GM12878 (cell line): ENCODE measurements around the gene HMGN4. TPM values are rescaled to one million over a fixed set of nuclear protein-coding genes. Genes with fewer than 3 reads are reported as not detected.

Experiments
- BHLHE40 ChIP-seq, 2 experiments: fragments of 450-650 bp in 1 of 2; IDR thresholded peaks; 2 replicates each; pipeline ENCODE4 v1.6.1; 2011 to 2017; ENCODE audit warnings: low read depth in 2 of 2, borderline replicate concordance in 1 of 2, improper control_type of control experiment in 1 of 2, low read length in 1 of 2, mild to moderate bottlenecking in 1 of 2
- CHD1 ChIP-seq: IDR thresholded peaks from 2 replicates; pipeline ENCODE4 v1.6.1; 2012; ENCODE audit warnings: low read depth, low read length, improper control_type of control experiment
- EP300 ChIP-seq, 2 experiments: fragments of 150-350 bp in 1 of 2; IDR thresholded peaks; 2 replicates each; pipeline ENCODE4 v1.6.1; 2011 to 2012; ENCODE audit warnings: low read depth in 2 of 2, low read length in 2 of 2, borderline replicate concordance in 1 of 2, improper control_type of control experiment in 1 of 2, inconsistent platforms in 1 of 2; ENCODE audit not compliant: control insufficient read depth in 1 of 2
- FOXM1 ChIP-seq: IDR thresholded peaks from 2 replicates; pipeline ENCODE4 v1.6.1; 2012; ENCODE audit warnings: low read depth, mild to moderate bottlenecking, inconsistent platforms, low read length, moderate library complexity
- HSF1 ChIP-seq: fragments of 150-350 bp; IDR thresholded peaks from 2 replicates; pipeline ENCODE4 v1.6.1; 2014; ENCODE audit warnings: mild to moderate bottlenecking, low read depth, low read length
- IKZF1 ChIP-seq: fragments of 450-650 bp; conservative IDR thresholded peaks from 2 replicates; pipeline ENCODE4 v1.6.1; 2017; ENCODE audit warnings: antibody characterized with exemption, mild to moderate bottlenecking
- KAT2A ChIP-seq: conservative IDR thresholded peaks from 2 replicates; pipeline ENCODE4 v1.6.1; 2011; ENCODE audit warnings: low read depth, low read length; ENCODE audit not compliant: control insufficient read depth
- MEF2A ChIP-seq: IDR thresholded peaks from 2 replicates; pipeline ENCODE4 v1.6.1; 2011; ENCODE audit warnings: low read depth, mild to moderate bottlenecking, low read length, moderate library complexity; ENCODE audit not compliant: insufficient read depth
- NFXL1 ChIP-seq: fragments of 450-650 bp; IDR thresholded peaks from 2 replicates; pipeline ENCODE4 v1.6.1; 2017; ENCODE audit warnings: antibody characterized with exemption, mild to moderate bottlenecking, borderline replicate concordance
- NFYA ChIP-seq: IDR thresholded peaks from 2 replicates; pipeline ENCODE4 v1.6.1; 2011; ENCODE audit warnings: low read depth, mild to moderate bottlenecking, low read length, improper control_type of control experiment, borderline replicate concordance
- PAX5 ChIP-seq: IDR thresholded peaks from 2 replicates; pipeline ENCODE4 v1.6.1; 2011; ENCODE audit warnings: low read depth, low read length, borderline replicate concordance
- PML ChIP-seq: IDR thresholded peaks from 2 replicates; pipeline ENCODE4 v1.6.1; 2012; ENCODE audit warnings: low read length, inconsistent platforms
- POLR2AphosphoS5 ChIP-seq: IDR thresholded peaks from 2 replicates; pipeline ENCODE4 v1.6.1; 2011; ENCODE audit warnings: mild to moderate bottlenecking, low read length, inconsistent platforms
- RFX5 ChIP-seq: IDR thresholded peaks from 2 replicates; pipeline ENCODE4 v1.6.1; 2011; ENCODE audit warnings: low read depth, low read length, improper control_type of control experiment
- STAT1 ChIP-seq: fragments of 450-650 bp; conservative IDR thresholded peaks from 2 replicates; pipeline ENCODE4 v1.6.1; 2014; ENCODE audit warnings: antibody characterized with exemption, mild to moderate bottlenecking
- SUZ12 ChIP-seq: fragments of 200-600 bp; sonication (generic); IDR thresholded peaks from one replicate; pipeline ENCODE4 v1.6.1; 2018; ENCODE audit warnings: antibody characterized with exemption, mild to moderate bottlenecking; ENCODE audit not compliant: unreplicated experiment
- YBX1 ChIP-seq: fragments of 450-650 bp; IDR thresholded peaks from 2 replicates; pipeline ENCODE4 v1.6.1; 2016; ENCODE audit warnings: antibody characterized with exemption
- ZBTB33 ChIP-seq: fragments of 450-650 bp; IDR thresholded peaks from 2 replicates; pipeline ENCODE4 v1.6.1; 2017; ENCODE audit warnings: mild to moderate bottlenecking
- ZNF207 ChIP-seq: fragments of 450-650 bp; IDR thresholded peaks from 2 replicates; pipeline ENCODE4 v1.6.1; 2014; ENCODE audit warnings: antibody characterized with exemption, mild to moderate bottlenecking, borderline replicate concordance
- ZNF274 ChIP-seq: IDR thresholded peaks from one replicate; pipeline ENCODE4 v1.8.0; 2011; ENCODE audit not compliant: insufficient read length, insufficient read depth
- ZSCAN29 ChIP-seq: fragments of 450-650 bp; IDR thresholded peaks from 2 replicates; pipeline ENCODE4 v1.6.1; 2017; ENCODE audit warnings: mild to moderate bottlenecking, moderate library complexity
- polyA plus RNA-seq, 11 experiments: library from polyadenylated mRNA; depleted of rRNA in 4 of 11; unstranded in 6 of 11; stranded (reverse) in 5 of 11; fragments of >200 nt; fragmentation: Nextera tagmentation in 4 of 11; fragmentation: Illumina TruSeq in 1 of 11; extraction: Ambion mirVana in 4 of 11; extraction: Trizol in 1 of 11; gene quantifications; 1 replicate in 1 of 11; 2 replicates in 10 of 11; pipeline versions ENCODE4 v1.2.1 to v1.2.3, GENCODE V29; 2011 to 2016; ENCODE audit warnings: inconsistent platforms in 2 of 11, missing spikeins in 2 of 11, low read depth in 1 of 11
- total RNA-seq, 4 experiments: library from RNA; depleted of rRNA in 3 of 4; stranded (reverse); fragments of >200 nt in 3 of 4; fragmentation: Illumina TruSeq in 1 of 4; extraction: Trizol in 1 of 4; gene quantifications; 2 replicates each; pipeline versions ENCODE4 v1.2.1 to v1.2.3, GENCODE V29; 2013 to 2021
- TF ChIP-seq, protein P1 (sequence below): IDR thresholded peaks from 2 replicates; pipeline ENCODE4 v1.6.1; 2011; ENCODE audit warnings: low read depth, low read length, improper control_type of control experiment, borderline replicate concordance
- TF ChIP-seq, protein P2 (sequence below): fragments of 450-650 bp; IDR thresholded peaks from 2 replicates; pipeline ENCODE4 v1.6.1; 2014; ENCODE audit warnings: mild to moderate bottlenecking
- TF ChIP-seq, protein P3 (sequence below): IDR thresholded peaks from 2 replicates; pipeline ENCODE4 v1.6.1; 2011; ENCODE audit warnings: borderline replicate concordance, low read depth, mild to moderate bottlenecking, moderate library complexity, low read length; ENCODE audit not compliant: insufficient read depth, poor library complexity, severe bottlenecking

The HMGN4 gene
- total and polyA plus RNA-seq, 10 of the 15 experiments (the other 5 are each of a cell fraction or from before 2014, with no cell fraction given): 26.7 to 99.1 (median 76.7) TPM

GRCh38 chr6:26520850-26521599 lies 17.1 kb upstream of the HMGN4 start (continued):
- no peak for TF ChIP-seq HSF1
- TF ChIP-seq NFXL1: no peak
- TF ChIP-seq POLR2AphosphoS5: no peak
- TF ChIP-seq IKZF1: no peak
- no peak for TF ChIP-seq NFYA
- TF ChIP-seq, protein P1, sequence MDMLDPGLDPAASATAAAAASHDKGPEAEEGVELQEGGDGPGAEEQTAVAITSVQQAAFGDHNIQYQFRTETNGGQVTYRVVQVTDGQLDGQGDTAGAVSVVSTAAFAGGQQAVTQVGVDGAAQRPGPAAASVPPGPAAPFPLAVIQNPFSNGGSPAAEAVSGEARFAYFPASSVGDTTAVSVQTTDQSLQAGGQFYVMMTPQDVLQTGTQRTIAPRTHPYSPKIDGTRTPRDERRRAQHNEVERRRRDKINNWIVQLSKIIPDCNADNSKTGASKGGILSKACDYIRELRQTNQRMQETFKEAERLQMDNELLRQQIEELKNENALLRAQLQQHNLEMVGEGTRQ: no peak
- TF ChIP-seq, protein P2, sequence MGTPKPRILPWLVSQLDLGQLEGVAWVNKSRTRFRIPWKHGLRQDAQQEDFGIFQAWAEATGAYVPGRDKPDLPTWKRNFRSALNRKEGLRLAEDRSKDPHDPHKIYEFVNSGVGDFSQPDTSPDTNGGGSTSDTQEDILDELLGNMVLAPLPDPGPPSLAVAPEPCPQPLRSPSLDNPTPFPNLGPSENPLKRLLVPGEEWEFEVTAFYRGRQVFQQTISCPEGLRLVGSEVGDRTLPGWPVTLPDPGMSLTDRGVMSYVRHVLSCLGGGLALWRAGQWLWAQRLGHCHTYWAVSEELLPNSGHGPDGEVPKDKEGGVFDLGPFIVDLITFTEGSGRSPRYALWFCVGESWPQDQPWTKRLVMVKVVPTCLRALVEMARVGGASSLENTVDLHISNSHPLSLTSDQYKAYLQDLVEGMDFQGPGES: no peak
- peak; percentile 96 for TF ChIP-seq ZSCAN29
- TF ChIP-seq, protein P3, sequence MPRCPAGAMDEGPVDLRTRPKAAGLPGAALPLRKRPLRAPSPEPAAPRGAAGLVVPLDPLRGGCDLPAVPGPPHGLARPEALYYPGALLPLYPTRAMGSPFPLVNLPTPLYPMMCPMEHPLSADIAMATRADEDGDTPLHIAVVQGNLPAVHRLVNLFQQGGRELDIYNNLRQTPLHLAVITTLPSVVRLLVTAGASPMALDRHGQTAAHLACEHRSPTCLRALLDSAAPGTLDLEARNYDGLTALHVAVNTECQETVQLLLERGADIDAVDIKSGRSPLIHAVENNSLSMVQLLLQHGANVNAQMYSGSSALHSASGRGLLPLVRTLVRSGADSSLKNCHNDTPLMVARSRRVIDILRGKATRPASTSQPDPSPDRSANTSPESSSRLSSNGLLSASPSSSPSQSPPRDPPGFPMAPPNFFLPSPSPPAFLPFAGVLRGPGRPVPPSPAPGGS: no peak
- no peak for TF ChIP-seq SUZ12
- TF ChIP-seq PML: no peak
- 0 out of 2 replicates have a peak, but pooled peaks have one; percentile 35 for TF ChIP-seq CHD1
- no peak for TF ChIP-seq FOXM1
- no peak; a peak in 1 of 4 replicates for TF ChIP-seq BHLHE40 (IDR thresholded peaks at IDR 0.05; ENCODE audit: borderline replicate concordance in 1 of 2, low read depth in 2 of 2, low read length in 1 of 2)
- TF ChIP-seq ZNF207: peak; percentile 34; the same call in 1 of the 2 replicates
- no peak for TF ChIP-seq PAX5
- TF ChIP-seq YBX1: no peak
- TF ChIP-seq RFX5: no peak
- TF ChIP-seq KAT2A: no peak
- TF ChIP-seq ZNF274: no peak
- no peak for TF ChIP-seq MEF2A
- TF ChIP-seq EP300 (IDR thresholded peaks at IDR 0.05; ENCODE audit: borderline replicate concordance in 1 of 2, control insufficient read depth in 1 of 2, low read depth in 2 of 2, low read length in 2 of 2): peak in 1 of 2 experiments; percentile 64; a peak in 1 of 4 replicates
- no peak for TF ChIP-seq STAT1
- peak; percentile 19; the same call in 1 of the 2 replicates for TF ChIP-seq ZBTB33
